Thoracic aorta (tissue), 2 donors: Measurements from ENCODE around the gene FRRS1. TPM values are rescaled to one million over a fixed set of nuclear protein-coding genes. Genes with fewer than 3 reads are reported as not detected.

Source experiments
- ATAC-seq: fragments of 150-250 bp; one replicate; pipeline ENCODE4 v1.8.0; 2017; ENCODE audit warnings: low read depth; ENCODE audit not compliant: insufficient number of reproducible peaks, low FRiP score
- DNase-seq: peaks from one replicate; pipeline ENCODE4 v3.0.0-alpha.2; 2020; ENCODE audit warnings: low spot score
- H3K27ac ChIP-seq, 2 donors: fragments of 200-600 bp; sonication (generic); 1 replicate in 1 of 2; 2 replicates in 1 of 2; pipeline ENCODE4 v1.5.1; 2016; ENCODE audit warnings: mild to moderate bottlenecking in 2 of 2, moderate library complexity in 2 of 2
- H3K27me3 ChIP-seq: fragments of 200-600 bp; sonication (generic); replicated peaks from 2 replicates; pipeline ENCODE4 v1.6.0; 2016; ENCODE audit warnings: mild to moderate bottlenecking; ENCODE audit not compliant: insufficient read depth
- H3K36me3 ChIP-seq: fragments of 200-600 bp; sonication (generic); one replicate; pipeline ENCODE4 v1.5.1; 2016
- H3K4me1 ChIP-seq, 2 donors: fragments of 200-600 bp; sonication (generic); 1 replicate in 1 of 2; 2 replicates in 1 of 2; pipeline versions ENCODE4 v1.5.1 to v1.6.0; 2016; ENCODE audit warnings: low read depth in 2 of 2, mild to moderate bottlenecking in 1 of 2; ENCODE audit not compliant: control insufficient read depth in 1 of 2
- H3K4me3 ChIP-seq: fragments of 200-600 bp; sonication (generic); 2 replicates; pipeline ENCODE4 v1.5.1; 2016; ENCODE audit warnings: mild to moderate bottlenecking
- H3K9me3 ChIP-seq: fragments of 200-600 bp; sonication (generic); 2 replicates; pipeline ENCODE4 v1.5.1; 2016
- total RNA-seq, 2 donors: library from RNA; depleted of rRNA; stranded (reverse); fragments of >200 nt; gene quantifications; one replicate each; pipeline versions ENCODE4 v1.1.0 to v1.2.3, GENCODE V29; 2016
- TF ChIP-seq, protein P1 (sequence below): fragments of 200-600 bp; sonication (generic); IDR thresholded peaks from one replicate; pipeline ENCODE4 v1.5.1; 2019; ENCODE audit warnings: antibody characterized with exemption

Gene FRRS1
- total RNA-seq, 2 donors from 2014 or later = 6.1 to 7.6 TPM

DNA sequence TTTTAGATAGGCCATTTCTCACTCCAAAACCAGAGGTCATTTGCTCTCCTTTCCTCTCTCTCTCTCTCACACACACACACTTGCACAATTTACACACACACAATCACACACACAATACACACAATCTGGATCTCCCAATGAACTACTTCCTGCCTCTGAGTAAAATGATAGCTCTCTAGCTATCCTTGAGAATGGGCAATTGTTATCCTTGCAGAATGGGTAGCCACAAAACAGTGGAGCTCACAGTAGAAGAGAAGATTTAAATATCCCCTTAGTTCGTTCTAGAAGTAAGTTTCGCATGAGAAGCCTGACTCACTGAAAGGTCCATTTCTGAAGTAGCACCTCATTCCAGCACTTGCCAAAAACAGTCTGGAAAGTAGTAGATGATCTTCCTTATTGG lies 102.9 kb downstream of the FRRS1 start:
- TF ChIP-seq, protein P1, sequence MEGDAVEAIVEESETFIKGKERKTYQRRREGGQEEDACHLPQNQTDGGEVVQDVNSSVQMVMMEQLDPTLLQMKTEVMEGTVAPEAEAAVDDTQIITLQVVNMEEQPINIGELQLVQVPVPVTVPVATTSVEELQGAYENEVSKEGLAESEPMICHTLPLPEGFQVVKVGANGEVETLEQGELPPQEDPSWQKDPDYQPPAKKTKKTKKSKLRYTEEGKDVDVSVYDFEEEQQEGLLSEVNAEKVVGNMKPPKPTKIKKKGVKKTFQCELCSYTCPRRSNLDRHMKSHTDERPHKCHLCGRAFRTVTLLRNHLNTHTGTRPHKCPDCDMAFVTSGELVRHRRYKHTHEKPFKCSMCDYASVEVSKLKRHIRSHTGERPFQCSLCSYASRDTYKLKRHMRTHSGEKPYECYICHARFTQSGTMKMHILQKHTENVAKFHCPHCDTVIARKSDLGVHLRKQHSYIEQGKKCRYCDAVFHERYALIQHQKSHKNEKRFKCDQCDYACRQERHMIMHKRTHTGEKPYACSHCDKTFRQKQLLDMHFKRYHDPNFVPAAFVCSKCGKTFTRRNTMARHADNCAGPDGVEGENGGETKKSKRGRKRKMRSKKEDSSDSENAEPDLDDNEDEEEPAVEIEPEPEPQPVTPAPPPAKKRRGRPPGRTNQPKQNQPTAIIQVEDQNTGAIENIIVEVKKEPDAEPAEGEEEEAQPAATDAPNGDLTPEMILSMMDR = no peak
- DNase-seq = no peak
- Histone ChIP-seq H3K9me3 (no peaks in the 10 kb centered on the region), H3K27me3 (no peaks in the 10 kb centered on the region), H3K36me3 (no peaks in the 10 kb centered on the region), H3K4me1 (no peaks in the 10 kb centered on the region), H3K4me3 (no peak overlapping the region), H3K27ac (no peak overlapping the region)
- ATAC-seq = no peak

DNA sequence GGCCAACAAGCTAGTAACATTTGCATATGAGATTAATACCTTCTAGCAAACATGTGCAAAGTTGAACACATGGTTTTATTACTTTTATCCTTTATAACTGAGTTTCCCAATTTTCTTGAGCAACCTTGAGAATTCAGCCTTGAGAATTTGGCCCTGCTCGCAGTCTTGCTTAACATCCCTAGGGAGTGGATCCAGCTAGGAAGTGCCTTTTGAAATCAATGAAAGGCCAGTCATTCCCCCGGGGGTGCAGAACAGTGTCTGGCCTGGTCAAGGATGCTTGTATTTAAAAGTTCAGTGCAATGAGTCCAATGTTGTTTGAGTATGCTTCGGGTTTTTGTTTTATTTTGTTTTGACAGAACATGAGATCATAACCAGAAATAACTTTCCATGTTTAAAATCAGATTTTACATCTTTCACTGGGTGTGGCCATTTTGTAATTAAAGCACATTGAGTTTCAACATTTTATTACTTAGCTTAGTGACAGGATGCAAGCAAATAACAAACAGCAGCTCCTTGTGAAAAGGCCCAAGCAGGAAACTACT lies 103.8 kb downstream of the FRRS1 start:
- Histone ChIP-seq H3K4me3 (no peak overlapping the region), H3K27me3 (no peaks in the 10 kb centered on the region), H3K27ac (no peak overlapping the region), H3K9me3 (no peaks in the 10 kb centered on the region), H3K4me1 (no peaks in the 10 kb centered on the region), H3K36me3 (no peaks in the 10 kb centered on the region)
- TF ChIP-seq, protein P1 = no peak
- ATAC-seq (peak; percentile 34), DNase-seq (no peak)

DNA sequence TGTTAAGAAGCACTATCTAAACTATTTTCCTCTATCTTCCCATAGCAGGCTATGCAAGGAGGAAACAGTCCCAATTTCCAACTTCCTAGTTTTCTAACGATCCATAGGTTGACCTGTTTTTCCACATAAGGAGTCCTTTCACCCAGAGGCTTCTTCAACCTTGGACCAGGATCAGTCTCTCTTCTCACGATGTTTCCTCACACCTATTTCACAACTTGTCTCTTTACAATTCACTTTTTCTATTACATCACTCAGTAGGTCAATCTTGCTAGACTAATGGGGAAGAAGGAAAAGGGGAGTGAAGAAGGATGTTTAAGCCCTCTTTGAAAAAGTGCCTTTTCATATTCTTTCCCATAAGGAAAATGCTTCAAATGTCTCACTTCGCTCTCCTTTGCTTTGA lies 104.7 kb downstream of the FRRS1 start:
- no peak for ATAC-seq
- TF ChIP-seq, protein P1 = no peak
- H3K27me3 ChIP-seq = no peaks in the 10 kb centered on the region

DNA sequence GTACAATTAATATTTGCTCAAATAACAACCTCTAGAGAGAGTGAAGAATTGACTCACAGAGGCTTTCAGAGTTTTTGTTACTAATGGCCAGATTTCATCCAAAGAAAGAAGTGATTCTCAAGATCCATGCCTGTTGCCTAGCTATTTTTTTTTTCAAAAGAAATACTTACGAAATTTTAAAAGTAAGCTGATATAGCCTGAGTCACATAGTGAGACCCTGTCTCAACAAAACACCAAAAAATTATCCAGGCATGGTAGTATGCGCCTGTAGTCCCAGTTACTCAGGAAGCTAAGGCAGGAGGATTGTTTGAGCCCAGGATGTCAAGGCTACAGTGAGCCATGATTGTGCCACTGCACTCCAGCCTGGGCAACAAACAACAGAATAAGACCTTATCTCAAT lies 105.9 kb downstream of the FRRS1 start:
- ATAC-seq (no peak), DNase-seq (no peak)
- no peaks in the 10 kb centered on the region for H3K9me3 ChIP-seq
- no peak overlapping the region for H3K27ac ChIP-seq
- TF ChIP-seq, protein P1 = no peak
- no peaks in the 10 kb centered on the region for H3K27me3 ChIP-seq
- H3K4me1 ChIP-seq = no peaks in the 10 kb centered on the region
- no peaks in the 10 kb centered on the region for H3K36me3 ChIP-seq
- H3K4me3 ChIP-seq = no peak overlapping the region

More for the DNA sequence above, 104.7 kb downstream of the FRRS1 start:
- H3K4me1 ChIP-seq = no peaks in the 10 kb centered on the region
- H3K27ac ChIP-seq = no peak overlapping the region
- no peaks in the 10 kb centered on the region for H3K36me3 ChIP-seq
- no peak for DNase-seq
- no peaks in the 10 kb centered on the region for H3K9me3 ChIP-seq
- H3K4me3 ChIP-seq = no peak overlapping the region

DNA sequence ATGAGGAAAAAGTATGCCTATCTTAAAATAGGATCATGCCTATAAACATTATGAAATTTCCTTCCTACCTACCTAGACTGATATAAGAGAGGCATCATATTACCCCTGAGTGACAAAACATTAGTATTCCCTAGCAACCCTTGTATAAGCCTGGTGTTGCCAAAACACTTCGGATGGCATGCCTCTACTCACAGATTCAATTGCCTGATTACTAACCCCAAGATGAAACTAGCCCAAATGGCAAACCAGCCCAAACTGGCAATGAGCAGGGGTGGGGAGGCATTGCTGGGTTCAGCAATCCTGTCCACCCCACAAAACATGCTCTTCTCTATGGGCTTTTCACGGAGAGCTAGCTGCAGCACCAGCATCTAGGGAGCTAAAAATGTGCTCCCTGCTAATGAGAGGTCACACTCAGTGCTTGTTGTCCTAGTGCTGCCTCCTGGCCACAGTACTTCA lies 106.7 kb downstream of the FRRS1 start:
- Histone ChIP-seq H3K27me3 (no peaks in the 10 kb centered on the region), H3K9me3 (no peaks in the 10 kb centered on the region), H3K4me1 (no peaks in the 10 kb centered on the region), H3K4me3 (no peak overlapping the region), H3K27ac (no peak overlapping the region), H3K36me3 (no peaks in the 10 kb centered on the region)
- DNase-seq = no peak
- TF ChIP-seq, protein P1 = no peak
- ATAC-seq = no peak

Other genes with a start within 250 kb of the FRRS1 start
- gene PALMD, start 120.5 kb downstream of the FRRS1 start, total RNA-seq = 10 to 100 TPM; 23.3 to 24.1 TPM
- 10 to 100 TPM; 21.3 to 36.2 TPM for gene AGL, start 83.7 kb upstream of the FRRS1 start, total RNA-seq
- gene SLC35A3, start 203.4 kb upstream of the FRRS1 start, total RNA-seq = 10 to 100 TPM; 23.2 to 32.0 TPM